H1 (cell line): ENCODE measurements around the gene POLE. TPM values are rescaled to one million over a fixed set of nuclear protein-coding genes. Genes with fewer than 3 reads are reported as not detected.

Source experiments
- CTCF ChIA-PET: fragments of 300-600 bp; sonication (Branson Sonifier 250); formaldehyde crosslinking; loops from one replicate; lab custom pipeline; 2021; ENCODE audit not compliant: partially characterized antibody; lab: Charles Lee
- POLR2A ChIA-PET: fragments of 300-600 bp; sonication (Branson Sonifier 250); formaldehyde crosslinking; loops from one replicate; lab custom pipeline; 2021; ENCODE audit warnings: inconsistent platforms; ENCODE audit not compliant: partially characterized antibody; lab: Charles Lee
- DNase-seq, 2 experiments: peaks; one replicate each; pipeline versions ENCODE4 v3.0.0 to v3.0.0-alpha.2; 2010 to 2022; ENCODE audit warnings: low spot score in 2 of 2, low read depth in 1 of 2, mixed read lengths in 1 of 2
- FAIRE-seq: peaks from 2 replicates; lab custom pipeline; 2011; peaks lifted over from hg19 to GRCh38; lab: Jason Lieb, UNC
- H2AFZ ChIP-seq: 2 replicates; pipeline ENCODE4 v1.8.1; 2012; ENCODE audit warnings: low read length, inconsistent platforms
- H2AK5ac ChIP-seq: 2 replicates; pipeline ENCODE4 v1.6.1; 2013; ENCODE audit warnings: low read depth, low read length
- H2BK120ac ChIP-seq: replicated peaks from 2 replicates; pipeline ENCODE3; 2013; ENCODE audit warnings: low read depth, low read length, inconsistent platforms
- H2BK12ac ChIP-seq: 2 replicates; pipeline ENCODE4 v1.6.1; 2013; ENCODE audit warnings: low read depth, low read length
- H2BK15ac ChIP-seq: 2 replicates; pipeline ENCODE4 v1.6.1; 2013; ENCODE audit warnings: low read length
- H2BK20ac ChIP-seq: 2 replicates; pipeline ENCODE4 v1.6.1; 2013; ENCODE audit warnings: low read length
- H2BK5ac ChIP-seq: 2 replicates; pipeline ENCODE4 v1.6.1; 2013; ENCODE audit warnings: low read depth, low read length
- H3K14ac ChIP-seq: 2 replicates; pipeline ENCODE4 v1.6.1; 2013; ENCODE audit warnings: inconsistent platforms; ENCODE audit not compliant: insufficient read length
- H3K18ac ChIP-seq: 2 replicates; pipeline ENCODE4 v1.6.1; 2013; ENCODE audit warnings: low read length; ENCODE audit errors: extremely low read depth
- H3K23ac ChIP-seq: 2 replicates; pipeline ENCODE4 v1.6.1; 2013; ENCODE audit warnings: inconsistent platforms; ENCODE audit not compliant: insufficient read length
- H3K23me2 ChIP-seq: 2 replicates; pipeline ENCODE4 v1.6.1; 2013; ENCODE audit warnings: low read depth, low read length
- H3K27ac ChIP-seq: 2 replicates; pipeline ENCODE4 v1.6.1; 2011; ENCODE audit warnings: low read depth, low read length, inconsistent platforms
- H3K27me3 ChIP-seq, 4 experiments: replicated peaks in 1 of 4; 1 replicate in 1 of 4; 2 replicates in 3 of 4; pipeline versions ENCODE4 v1.6.1 to v1.8.1; 2011 to 2013; ENCODE audit warnings: low read length in 3 of 4, mild to moderate bottlenecking in 3 of 4, inconsistent platforms in 2 of 4, mixed read lengths in 2 of 4, moderate library complexity in 1 of 4; ENCODE audit not compliant: control insufficient read depth in 3 of 4, insufficient read depth in 3 of 4; ENCODE audit errors: extremely low read depth in 1 of 4
- H3K36me3 ChIP-seq, 4 experiments: 2 replicates each; pipeline versions ENCODE4 v1.6.1 to v1.8.1; 2011 to 2013; ENCODE audit warnings: mild to moderate bottlenecking in 4 of 4, low read length in 3 of 4, moderate library complexity in 2 of 4, control low read depth in 1 of 4, inconsistent platforms in 1 of 4; ENCODE audit not compliant: insufficient read depth in 4 of 4, control insufficient read depth in 2 of 4
- H3K4ac ChIP-seq: replicated peaks from 2 replicates; pipeline ENCODE3; 2013; ENCODE audit warnings: low read length, low read depth, mixed read lengths, inconsistent platforms; ENCODE audit not compliant: insufficient read length
- H3K4me1 ChIP-seq, 4 experiments: replicated peaks in 1 of 4; 1 replicate in 1 of 4; 2 replicates in 3 of 4; pipeline versions ENCODE4 v1.6.1 to v1.8.1; 2011 to 2013; ENCODE audit warnings: low read length in 3 of 4, inconsistent platforms in 2 of 4, mixed read lengths in 1 of 4; ENCODE audit not compliant: insufficient read depth in 4 of 4, control insufficient read depth in 3 of 4
- H3K4me2 ChIP-seq, 2 experiments: 2 replicates each; pipeline versions ENCODE4 v1.6.1 to v1.8.1; 2011 to 2013; ENCODE audit warnings: low read depth in 2 of 2, low read length in 2 of 2, control low read depth in 1 of 2, inconsistent platforms in 1 of 2, mild to moderate bottlenecking in 1 of 2; ENCODE audit not compliant: insufficient read depth in 1 of 2
- H3K4me3 ChIP-seq, 4 experiments: fragments of 200-600, 300-600 bp in 1 of 4; sonication (generic), shearing (Covaris generic), sonication (Bioruptor Twin) in 1 of 4; 2 replicates each; pipeline versions ENCODE4 v1.5.1 to v1.8.1; 2011 to 2016; ENCODE audit warnings: low read length in 4 of 4, low read depth in 3 of 4, control low read depth in 2 of 4, inconsistent platforms in 2 of 4, mild to moderate bottlenecking in 2 of 4, mixed read lengths in 1 of 4, moderate library complexity in 1 of 4; ENCODE audit not compliant: insufficient read depth in 2 of 4; ENCODE audit errors: extremely low read depth in 1 of 4
- H3K56ac ChIP-seq: replicated peaks from 2 replicates; pipeline ENCODE3; 2013; ENCODE audit warnings: low read depth, mild to moderate bottlenecking, mixed read lengths, low read length, inconsistent platforms; ENCODE audit not compliant: insufficient read length
- H3K79me1 ChIP-seq: 2 replicates; pipeline ENCODE4 v1.6.1; 2013; ENCODE audit warnings: low read depth, low read length, control low read depth
- H3K79me2 ChIP-seq, 2 experiments: 2 replicates each; pipeline versions ENCODE4 v1.6.1 to v1.8.1; 2012 to 2013; ENCODE audit warnings: low read length in 2 of 2, mild to moderate bottlenecking in 2 of 2, inconsistent platforms in 1 of 2; ENCODE audit not compliant: insufficient read depth in 2 of 2, control insufficient read depth in 1 of 2
- H3K9ac ChIP-seq, 4 experiments: replicated peaks in 1 of 4; 1 replicate in 1 of 4; 2 replicates in 3 of 4; pipeline versions ENCODE4 v1.6.1 to v1.8.1; 2011 to 2013; ENCODE audit warnings: low read depth in 3 of 4, low read length in 3 of 4, control low read depth in 2 of 4, mild to moderate bottlenecking in 2 of 4, moderate library complexity in 2 of 4, inconsistent platforms in 1 of 4; ENCODE audit errors: extremely low read depth in 1 of 4
- H3K9me3 ChIP-seq, 2 experiments: 2 replicates each; pipeline versions ENCODE4 v1.6.1 to v1.8.1; 2012 to 2013; ENCODE audit warnings: mild to moderate bottlenecking in 2 of 2, moderate library complexity in 2 of 2, control low read depth in 1 of 2, inconsistent platforms in 1 of 2, low read depth in 1 of 2, low read length in 1 of 2, mixed read lengths in 1 of 2; ENCODE audit not compliant: insufficient read depth in 2 of 2
- H4K20me1 ChIP-seq, 2 experiments: replicated peaks in 1 of 2; 2 replicates each; pipeline versions ENCODE3 to v1.8.1; 2011 to 2013; ENCODE audit warnings: inconsistent platforms in 2 of 2, low read length in 2 of 2, mild to moderate bottlenecking in 1 of 2; ENCODE audit not compliant: insufficient read depth in 2 of 2, control insufficient read depth in 1 of 2
- H4K5ac ChIP-seq: 2 replicates; pipeline ENCODE4 v1.6.1; 2013; ENCODE audit warnings: low read length, low read depth, mixed read lengths, inconsistent platforms; ENCODE audit not compliant: insufficient read length
- H4K8ac ChIP-seq: 2 replicates; pipeline ENCODE4 v1.8.0; 2013; ENCODE audit warnings: mild to moderate bottlenecking, moderate library complexity, low read length, inconsistent platforms; ENCODE audit not compliant: insufficient read depth; ENCODE audit errors: extremely low read depth
- H4K91ac ChIP-seq: replicated peaks from 2 replicates; pipeline ENCODE3; 2013; ENCODE audit warnings: low read length, mixed read lengths, inconsistent platforms; ENCODE audit not compliant: insufficient read length
- CBX5 ChIP-seq: fragments of 300-800, 300-1000 bp; sonication (generic); IDR thresholded peaks from 2 replicates; pipeline ENCODE4 v1.7.1; 2016; ENCODE audit warnings: antibody characterized with exemption, low read length, low read depth
- CEBPB ChIP-seq: IDR thresholded peaks from 2 replicates; pipeline ENCODE4 v1.6.1; 2012; ENCODE audit warnings: low read depth, low read length
- EGR1 ChIP-seq: IDR thresholded peaks from 2 replicates; pipeline ENCODE4 v1.6.1; 2011; ENCODE audit warnings: low read depth, low read length, borderline replicate concordance
- EP300 ChIP-seq, 2 experiments: IDR thresholded peaks; 1 replicate in 1 of 2; 2 replicates in 1 of 2; pipeline ENCODE4 v1.6.1; 2011 to 2012; ENCODE audit warnings: low read depth in 2 of 2, low read length in 2 of 2, mild to moderate bottlenecking in 2 of 2, borderline replicate concordance in 1 of 2, inconsistent platforms in 1 of 2, moderate library complexity in 1 of 2
- PHF8 ChIP-seq: fragments of 200-600 bp; sonication (generic); conservative IDR thresholded peaks from 2 replicates; pipeline ENCODE4 v1.7.1; 2012; ENCODE audit warnings: low read depth, mild to moderate bottlenecking, inconsistent platforms, low read length, moderate library complexity
- POLR2AphosphoS5 ChIP-seq: IDR thresholded peaks from 2 replicates; pipeline ENCODE4 v1.6.1; 2011; ENCODE audit warnings: low read depth, low read length
- SIN3A ChIP-seq, 2 experiments: IDR thresholded peaks in 1 of 2; conservative IDR thresholded peaks in 1 of 2; 2 replicates each; pipeline ENCODE4 v1.6.1; 2011 to 2012; ENCODE audit warnings: low read length in 2 of 2, improper control_type of control experiment in 1 of 2, low read depth in 1 of 2, mild to moderate bottlenecking in 1 of 2
- SP1 ChIP-seq: IDR thresholded peaks from 2 replicates; pipeline ENCODE4 v1.6.1; 2011; ENCODE audit warnings: low read depth, low read length
- SP2 ChIP-seq: IDR thresholded peaks from 2 replicates; pipeline ENCODE4 v1.6.1; 2012; ENCODE audit warnings: mild to moderate bottlenecking, low read length, inconsistent platforms
- TAF7 ChIP-seq: optimal IDR thresholded peaks from 2 replicates; pipeline ENCODE3; 2011; ENCODE audit warnings: low read depth, mild to moderate bottlenecking, inconsistent platforms, low read length, moderate library complexity, borderline replicate concordance
- WGBS, 2 experiments: shearing (Covaris generic) in 1 of 2; methylation state at CpG; one replicate each; pipeline versions ENCODE4 v1.1.6 to v1.1.7; 2013 to 2015; ENCODE audit warnings: low lambda C conversion rate in 2 of 2, mixed read lengths in 2 of 2, inconsistent platforms in 1 of 2, low coverage in 1 of 2, missing lambda C conversion rate in 1 of 2; ENCODE audit not compliant: insufficient replicate concordance in 2 of 2, insufficient coverage in 1 of 2, insufficient read length in 1 of 2; ENCODE audit errors: extremely low coverage in 1 of 2, missing lambda C conversion rate in 1 of 2; 5-methylcytosine and 5-hydroxymethylcytosine counted together
- polyA plus RNA-seq, 7 experiments: library from polyadenylated mRNA; depleted of rRNA in 3 of 7; stranded (reverse) in 5 of 7; unstranded in 2 of 7; fragments of >200 nt in 5 of 7; fragments of 200-250 nt in 2 of 7; gene quantifications; 1 replicate in 5 of 7; 2 replicates in 1 of 7; 4 replicates in 1 of 7; pipeline versions ENCODE4 v1.2.1 to v1.2.3, GENCODE V29; 2011 to 2013; ENCODE audit warnings: missing spikeins in 2 of 7, mixed read lengths in 2 of 7
- total RNA-seq: library from RNA; stranded (reverse); fragmentation: NEBNext Ultra II Directional; extraction: Animal tissue kit (Norgen Biotek cat#: 25700); gene quantifications from 2 replicates; pipeline ENCODE4 v1.2.1, GENCODE V29; 2021

POLE gene
- total and polyA plus RNA-seq, 2 of the 8 experiments (the other 6 are each of a cell fraction or from before 2014, with no cell fraction given), result 59.7 to 115 TPM

DNA sequence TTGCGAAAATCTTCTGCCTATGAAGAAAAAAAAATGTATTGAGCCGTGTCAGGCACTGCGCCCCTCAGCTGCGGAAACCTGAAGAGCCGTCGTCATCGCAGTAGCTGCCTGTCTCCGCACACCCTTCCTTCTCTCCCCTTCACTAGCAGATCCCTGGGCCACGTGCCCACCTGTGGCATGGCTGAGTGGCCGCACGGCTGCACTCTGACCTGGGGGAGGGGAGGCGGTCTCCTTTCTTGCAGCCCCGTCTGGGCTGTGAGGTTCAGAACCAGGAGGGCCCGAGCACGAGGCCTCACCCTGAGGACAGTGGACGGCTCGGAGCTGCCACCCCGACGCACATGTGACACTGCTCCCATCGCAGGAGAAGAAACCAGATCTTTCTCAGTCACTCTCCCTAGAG is 48.4 kb upstream of the POLE start:
- no peak overlapping the region for H3K18ac ChIP-seq
- no peak overlapping the region for H3K27ac ChIP-seq
- no peak overlapping the region for H3K4me3 ChIP-seq
- H4K91ac ChIP-seq, result no peak overlapping the region
- H2BK20ac ChIP-seq, result no peak overlapping the region
- H4K20me1 ChIP-seq, result peaks cover 6 to 14% of the 10 kb centered on the region in 2 experiments
- H3K56ac ChIP-seq, result no peak overlapping the region
- no peaks in the 10 kb centered on the region for H3K23me2 ChIP-seq
- TF ChIP-seq CEBPB, result no peak
- no peak for TF ChIP-seq SIN3A (conservative IDR thresholded peaks at IDR 0.05 in 1 of 2, IDR thresholded peaks at IDR 0.05 in 1 of 2; ENCODE audit: low read depth in 1 of 2, low read length in 2 of 2)
- no peak for TF ChIP-seq SP2
- no peak for TF ChIP-seq POLR2AphosphoS5
- TF ChIP-seq PHF8, result no peak
- no peak for TF ChIP-seq EGR1
- TF ChIP-seq EP300 (IDR thresholded peaks at IDR 0.05; ENCODE audit: borderline replicate concordance in 1 of 2, low read depth in 2 of 2, low read length in 2 of 2), result no peak
- no peak for TF ChIP-seq TAF7
- TF ChIP-seq CBX5, result no peak
- no peak for TF ChIP-seq SP1
- H2BK120ac ChIP-seq, result no peak overlapping the region
- H3K4ac ChIP-seq, result no peak overlapping the region
- H3K79me1 ChIP-seq, result no peaks in the 10 kb centered on the region
- no peak overlapping the region for H3K23ac ChIP-seq
- no peak overlapping the region for H3K14ac ChIP-seq
- no peak overlapping the region for H2BK15ac ChIP-seq
- H2AFZ ChIP-seq, result no peak overlapping the region
- H2BK5ac ChIP-seq, result no peak overlapping the region
- peaks cover 0 to 3% of the 10 kb centered on the region in 2 experiments; a peak in 1 of 4 replicates for H3K9me3 ChIP-seq
- CTCF ChIA-PET, result interaction anchor here (0.6 to 1.3 kb wide), 4 partner anchors 14 to 931 kb away, joined by 3 to 4 read pairs (median 4); no protein-coding TSS in a partner anchor
- H3K27me3 ChIP-seq, result no peaks in the 10 kb centered on the region
- H4K8ac ChIP-seq, result peak overlapping the region; percentile 25; the same call in 1 of the 2 replicates
- no peak overlapping the region for H2BK12ac ChIP-seq
- no peak overlapping the region for H4K5ac ChIP-seq
- no peak for FAIRE-seq
- 98% methylated on average over 13 of the region's 20 CpGs; no CpG with 5 or more reads in 1 of the 2 experiments for WGBS, 2 experiments
- no peak overlapping the region for H3K9ac ChIP-seq
- H3K36me3 ChIP-seq, result peaks cover 52 to 89% (median 82%) of the 10 kb centered on the region in 4 experiments
- no peak overlapping the region for H3K4me2 ChIP-seq
- no peaks in the 10 kb centered on the region for H3K79me2 ChIP-seq
- H3K4me1 ChIP-seq, result no peaks in the 10 kb centered on the region
- H2AK5ac ChIP-seq, result no peak overlapping the region
- no peak for DNase-seq
- POLR2A ChIA-PET, result interaction anchor here (0.8 to 1.5 kb wide), 4 partner anchors 9 to 25 kb away, joined by 3 to 5 read pairs (median 3); partner anchors contain the start of gene ANKLE2
